GF-D8 (cell line): ENCODE data around the gene SERBP1.
A peak's percentile ranks its signal among the peaks of the same experiment; 100 is the strongest.
"Not testable (repeated sequence)": the region's sequence is repeated elsewhere in the genome, so short reads cannot be mapped to it uniquely, and the experiment has no call there.

Source experiments
- DNase-seq: peaks from one replicate; lab custom pipeline; 2025; lab: John Stamatoyannopoulos, UW

Gene SERBP1

DNA sequence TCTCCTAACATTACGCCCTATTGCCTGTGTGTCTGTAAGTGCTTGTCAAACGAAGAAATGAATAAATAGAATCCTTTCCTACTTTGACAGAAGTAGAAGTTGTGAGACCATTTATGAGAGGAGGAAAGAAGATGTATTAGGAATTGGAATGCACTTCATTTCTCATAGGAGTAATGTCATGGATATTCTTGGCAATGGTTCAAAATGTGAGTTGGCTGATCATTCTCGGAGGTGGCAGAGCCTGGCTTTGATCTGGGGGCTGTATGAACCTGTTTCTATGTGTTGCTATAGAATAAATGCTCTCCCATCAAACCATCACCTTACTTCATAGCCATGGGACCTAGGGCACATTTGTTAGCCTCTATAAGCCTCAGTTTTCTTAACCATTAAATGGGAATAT is 10.1 kb upstream of the SERBP1 start:
- DNase-seq, result no peak

DNA sequence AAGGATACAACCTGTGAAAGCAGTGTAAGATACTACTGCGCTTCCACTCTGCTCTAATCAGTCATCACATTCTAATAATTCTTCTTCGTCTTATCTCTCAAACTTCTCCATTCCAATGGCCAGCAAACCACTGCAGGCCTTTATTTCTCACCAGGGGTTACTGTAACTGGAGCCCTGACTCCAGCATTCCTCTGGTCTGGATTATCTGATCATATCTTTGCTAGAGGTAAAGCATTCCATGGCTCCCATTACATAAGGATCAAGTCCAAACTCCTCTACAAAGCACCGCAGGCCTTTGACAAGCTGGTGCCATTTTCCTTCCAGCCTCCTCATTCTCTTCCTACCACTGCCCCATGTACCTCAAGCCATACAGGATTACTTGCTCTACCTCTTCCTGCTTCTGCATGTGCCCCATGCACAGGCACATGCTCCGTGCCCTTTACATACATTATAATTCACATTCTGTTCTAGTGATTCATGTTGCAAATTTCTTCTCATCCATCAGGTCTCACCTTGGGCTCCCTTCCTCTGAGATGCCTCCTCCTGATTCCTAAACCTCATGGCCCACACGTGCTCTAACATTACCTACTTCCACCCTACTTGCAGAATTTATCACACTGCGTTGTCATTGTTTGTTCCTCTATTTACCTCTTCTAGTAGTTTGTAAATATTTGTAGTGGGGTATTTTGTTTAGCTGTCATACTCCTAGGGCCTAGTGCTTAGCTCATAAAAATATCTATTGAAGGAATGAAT is 9.3 kb upstream of the SERBP1 start:
- no peak for DNase-seq

DNA sequence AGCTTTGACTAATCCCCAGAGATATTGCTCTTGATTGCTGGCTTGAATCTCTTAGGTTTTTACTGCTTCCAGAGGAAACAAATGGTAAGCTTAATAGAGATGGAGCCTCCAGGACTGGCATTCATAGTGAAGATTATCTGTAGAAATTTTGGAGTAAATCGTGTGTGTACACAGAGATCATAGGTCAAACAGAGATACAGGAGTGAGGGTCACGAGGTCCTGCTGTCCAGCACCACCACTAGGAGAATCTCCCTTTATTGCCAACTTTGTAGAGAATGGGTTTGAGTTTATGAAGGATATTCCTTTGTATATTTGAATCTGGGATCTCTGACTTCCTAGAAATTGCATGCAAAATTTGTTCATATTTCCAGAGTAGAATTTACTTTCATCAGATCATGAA is 7.8 kb upstream of the SERBP1 start:
- DNase-seq, result no peak

GRCh38 chr1:67436511-67437055 is 6.4 kb upstream of the SERBP1 start:
- no peak for DNase-seq

DNA sequence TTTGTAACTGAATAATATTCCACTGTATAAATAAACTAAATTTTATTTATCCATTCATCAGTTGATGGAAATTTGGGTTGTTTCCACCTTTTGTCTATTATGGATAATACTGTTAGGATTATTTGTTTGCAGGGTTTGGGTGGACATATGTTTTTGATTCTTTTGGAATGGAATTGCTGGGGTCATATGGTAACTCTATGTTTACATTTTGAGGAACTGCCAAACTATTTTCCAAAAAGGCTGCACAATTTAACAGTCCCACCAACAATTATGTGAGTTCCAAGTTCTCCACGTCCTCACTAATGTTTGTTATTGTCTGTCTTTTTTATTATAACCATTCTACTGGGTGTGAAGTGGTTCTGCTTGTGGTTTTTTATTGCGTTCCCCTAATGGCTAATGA is 4.3 kb upstream of the SERBP1 start:
- DNase-seq, result no peak

- DNase-seq, result peak; percentile 79
Observed at GRCh38 chr1:67433837-67434236, 3.6 kb upstream of the SERBP1 start.

DNA sequence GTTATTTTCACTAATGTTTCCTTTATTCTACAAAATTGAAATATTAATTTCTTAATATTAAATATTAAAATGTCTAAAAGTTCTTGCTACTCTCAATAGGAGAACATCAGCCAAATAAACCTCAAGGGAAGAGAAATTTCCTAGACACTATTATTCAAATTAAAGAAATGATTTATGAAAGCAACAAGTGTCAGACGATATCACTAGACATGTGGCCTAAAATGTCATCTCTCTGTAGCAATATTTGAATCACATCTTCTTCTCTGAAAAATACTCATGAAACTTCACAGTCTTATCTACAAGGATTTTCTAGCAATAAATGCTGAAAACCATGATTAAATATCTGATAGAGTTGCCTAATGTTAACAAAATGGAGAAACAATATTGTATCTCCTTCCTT is 2.5 kb upstream of the SERBP1 start:
- DNase-seq, result no peak

GRCh38 chr1:67431869-67432578 is 1.8 kb upstream of the SERBP1 start:
- peak; percentile 18 for DNase-seq

GRCh38 chr1:67431156-67431765 is 1.1 kb upstream of the SERBP1 start:
- no peak for DNase-seq

DNA sequence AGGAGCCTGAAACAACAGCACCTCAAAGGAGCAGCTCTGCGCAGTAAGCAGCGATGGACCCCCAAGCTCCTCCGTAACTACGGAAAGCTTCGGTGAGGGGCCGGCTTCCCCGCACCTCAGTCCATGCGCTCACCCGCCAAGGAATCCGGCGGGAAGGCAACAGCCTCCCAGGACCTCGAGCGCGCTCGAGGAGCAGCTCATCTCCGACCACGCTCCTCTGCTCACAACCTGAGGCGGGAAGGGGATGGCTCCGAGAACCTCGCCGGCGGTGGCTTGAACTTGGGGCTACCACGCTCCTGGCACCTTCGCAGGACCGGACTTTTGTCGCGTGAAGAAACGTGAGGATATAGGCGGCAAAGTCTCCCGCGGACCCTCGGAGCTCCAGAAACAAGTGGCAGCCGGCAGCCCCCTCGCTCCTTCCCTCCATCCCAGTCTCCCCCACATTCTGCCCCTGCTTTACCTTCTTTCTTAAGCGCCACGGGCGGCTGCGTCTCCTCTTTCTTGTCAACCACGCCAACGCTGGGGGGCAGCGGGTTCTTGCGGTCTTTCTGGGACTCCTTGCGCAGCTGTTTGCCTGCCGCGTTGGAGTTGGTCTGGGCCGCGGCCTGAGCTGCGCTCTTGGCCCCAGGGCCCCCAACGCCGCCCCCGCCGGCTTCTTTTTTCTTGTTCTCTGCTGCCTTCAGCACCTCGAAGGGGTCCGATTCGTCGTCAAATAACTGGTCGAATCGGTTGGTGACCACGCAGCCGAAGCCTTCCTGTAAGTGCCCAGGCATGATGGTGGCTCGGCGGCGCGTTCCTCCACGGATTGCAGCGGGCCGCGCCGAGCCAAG is 459 bp downstream of the SERBP1 start:
- no peak for DNase-seq

- no peak for DNase-seq
Observed at GRCh38 chr1:67429011-67429527, 1.1 kb downstream of the SERBP1 start.

GRCh38 chr1:67427947-67428346 is 2.3 kb downstream of the SERBP1 start:
- DNase-seq, result no peak

DNA sequence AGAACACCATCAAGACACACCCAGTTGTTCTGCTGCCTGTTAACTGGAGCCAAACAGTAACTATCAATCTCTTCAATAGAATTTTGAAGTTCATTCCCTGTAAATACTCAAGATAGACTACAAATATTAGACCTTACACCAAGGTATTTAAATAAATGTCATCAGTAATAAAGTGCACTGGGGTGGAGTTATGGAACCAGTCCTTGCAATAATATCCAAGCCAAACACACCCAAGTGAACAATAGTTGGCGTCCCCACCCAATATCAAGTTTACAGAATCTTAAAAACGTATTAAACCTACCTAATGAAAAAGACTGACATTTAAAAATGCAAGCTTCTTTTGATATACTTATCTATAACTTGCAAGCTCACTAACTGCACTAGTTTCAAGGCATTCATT is 2.7 kb downstream of the SERBP1 start:
- no peak for DNase-seq

DNA sequence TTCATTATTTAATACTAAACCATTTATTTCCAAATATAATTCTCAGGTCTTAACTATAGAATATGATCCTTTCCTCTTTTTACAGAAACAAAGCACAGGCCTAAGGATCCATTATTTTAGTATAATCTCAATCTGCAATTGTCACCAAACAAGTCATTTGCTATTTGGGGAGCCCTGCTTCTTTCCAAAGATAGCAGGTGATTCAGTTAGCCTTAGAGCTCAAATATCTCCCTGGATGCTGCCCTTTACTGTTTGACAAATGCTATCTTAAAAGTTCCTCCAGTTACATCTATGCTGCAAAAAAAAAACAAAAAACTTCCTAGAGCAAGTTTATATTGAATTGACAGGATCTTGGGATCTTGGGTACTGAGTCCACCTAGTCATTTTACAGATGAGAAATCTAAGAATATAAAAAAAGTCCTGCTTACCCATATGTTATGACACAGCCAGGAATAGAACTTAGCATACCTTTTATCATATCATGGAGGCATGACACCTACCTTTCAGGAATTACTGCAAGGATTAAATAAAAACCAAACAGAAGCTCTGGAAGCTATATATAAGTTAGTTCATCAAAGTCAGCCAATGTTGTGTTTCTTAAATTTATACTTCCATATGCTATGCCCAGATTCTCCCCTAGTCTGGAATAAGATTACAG is 9.2 kb downstream of the SERBP1 start:
- no peak for DNase-seq

DNA sequence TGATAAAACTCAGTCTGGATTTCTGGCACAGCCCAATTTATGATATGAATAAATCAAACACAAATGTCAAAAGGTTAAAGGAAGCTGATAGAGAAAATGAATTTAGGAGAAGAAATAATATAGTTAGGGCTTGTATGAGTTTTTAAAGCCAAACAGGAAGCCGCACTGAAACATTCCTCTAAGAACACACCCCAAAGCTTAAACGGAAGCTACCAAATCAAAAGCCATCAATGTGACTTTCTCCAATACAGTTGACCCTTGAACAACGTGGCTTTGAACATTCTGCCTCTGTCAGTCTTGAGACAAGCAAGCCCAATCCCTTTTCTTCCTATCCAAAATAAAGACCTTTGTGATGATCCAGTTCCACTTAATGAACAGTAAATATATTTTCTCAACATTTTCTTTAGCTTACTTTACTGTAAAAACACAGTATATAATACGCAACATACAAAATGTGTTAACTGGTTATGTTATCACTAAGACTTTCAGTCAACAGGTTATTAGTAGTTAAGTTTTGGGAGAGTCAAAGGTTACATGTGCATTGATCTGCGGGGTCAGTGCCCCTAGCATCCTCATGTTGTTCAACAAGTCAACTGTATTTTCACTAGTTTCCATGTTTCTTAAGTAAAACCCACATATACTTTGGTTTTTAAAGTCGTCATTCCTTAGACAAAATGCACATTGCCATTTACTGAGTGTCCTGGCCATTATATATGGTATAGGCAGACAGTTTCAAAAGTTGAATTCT is 11.2 kb downstream of the SERBP1 start:
- DNase-seq, result no peak

DNA sequence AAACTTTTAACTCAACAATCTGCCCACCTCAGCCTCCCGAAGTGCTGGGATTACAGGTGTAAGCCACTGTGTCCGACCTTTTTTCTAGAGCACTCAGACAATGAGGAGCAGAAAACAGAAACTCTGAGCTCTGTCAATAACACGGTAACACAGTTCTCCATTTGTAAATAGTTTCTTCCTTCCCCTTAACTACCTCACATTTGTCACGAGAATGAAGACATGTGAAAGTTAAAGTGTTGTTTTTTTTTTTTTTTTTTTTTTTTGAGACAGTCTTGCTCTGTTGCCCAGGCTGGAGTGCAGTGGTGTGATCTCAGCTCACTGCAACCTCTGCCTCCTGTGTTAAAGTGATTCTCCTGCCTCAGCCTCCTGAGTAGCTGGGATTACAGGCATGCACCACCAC is 12.5 kb downstream of the SERBP1 start:
- not testable (repeated sequence) for DNase-seq

DNA sequence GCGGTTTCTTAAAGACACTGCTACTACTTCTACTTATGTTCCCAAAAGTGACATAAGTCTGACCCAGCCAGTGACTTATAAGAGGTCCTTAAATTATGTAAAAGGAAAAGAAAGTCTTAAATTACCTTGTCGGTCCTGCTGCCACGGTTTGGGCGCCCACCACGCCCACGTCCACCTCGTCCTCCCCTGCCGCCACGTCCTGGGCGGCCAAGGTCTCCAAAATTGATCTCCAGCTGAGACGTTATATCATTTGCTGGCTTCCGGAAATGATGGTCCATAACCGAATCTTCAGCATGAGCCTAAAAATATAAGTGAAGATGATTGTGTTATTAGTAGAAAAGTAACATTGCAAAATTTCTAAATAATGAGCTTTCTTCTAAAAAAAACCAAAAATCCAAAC is 15.2 kb downstream of the SERBP1 start:
- no peak for DNase-seq

DNA sequence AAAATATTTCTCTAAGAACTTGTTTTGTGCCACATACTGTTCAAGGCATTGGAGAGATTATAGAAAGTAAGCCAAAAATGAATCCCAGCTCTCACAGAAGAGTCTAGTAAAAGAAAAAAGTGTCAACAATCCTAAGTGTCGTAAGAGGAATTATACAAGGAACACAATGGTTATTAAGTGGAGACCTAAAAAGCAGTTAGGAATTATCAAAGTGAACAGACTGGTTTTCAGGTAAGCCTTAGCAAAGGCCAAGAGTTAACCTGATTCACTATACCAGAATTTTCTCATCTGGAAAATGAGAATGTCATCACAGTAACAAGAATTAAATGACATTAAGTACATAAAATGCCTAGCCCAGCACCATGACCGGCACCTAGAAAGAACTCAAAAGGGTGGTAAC is 15.6 kb downstream of the SERBP1 start:
- no peak for DNase-seq

DNA sequence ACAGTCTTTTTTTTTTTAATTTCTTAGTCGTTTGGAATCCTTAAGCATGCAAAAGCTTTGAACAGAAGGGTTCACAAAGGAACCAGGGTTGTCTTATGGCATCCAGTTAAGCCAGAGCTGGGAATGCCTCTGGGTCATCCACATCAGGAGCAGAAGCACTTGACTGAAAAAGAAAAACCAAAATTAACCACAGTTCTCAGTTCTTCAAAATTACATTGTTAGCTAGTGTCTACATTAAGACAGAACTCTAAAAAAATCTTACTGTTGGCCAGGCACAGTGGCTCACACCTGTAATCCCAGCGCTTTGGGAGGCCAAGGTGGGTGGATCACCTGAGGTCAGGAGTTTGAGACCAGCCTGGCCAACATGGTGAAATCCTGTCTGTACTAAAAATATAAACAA is 17.1 kb downstream of the SERBP1 start:
- not testable (repeated sequence) for DNase-seq

DNA sequence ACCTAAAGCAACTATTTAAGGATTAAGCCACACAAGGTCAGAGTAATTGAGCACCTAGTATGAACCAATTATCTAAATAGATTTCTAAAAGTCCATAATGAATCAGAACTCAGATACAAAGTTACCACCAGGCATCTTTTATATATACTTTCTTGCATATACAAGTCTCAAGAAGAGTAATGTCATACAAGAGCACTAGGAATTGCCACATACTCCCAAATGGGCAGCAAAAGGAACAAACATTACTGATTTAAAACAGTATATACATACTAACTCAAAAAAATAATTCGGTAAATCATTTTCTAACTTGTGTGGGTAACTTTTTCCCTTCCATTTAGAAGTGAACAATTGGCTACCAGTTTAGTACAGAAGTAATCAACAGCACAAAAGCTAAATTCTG is 22.1 kb downstream of the SERBP1 start:
- DNase-seq, result no peak

DNA sequence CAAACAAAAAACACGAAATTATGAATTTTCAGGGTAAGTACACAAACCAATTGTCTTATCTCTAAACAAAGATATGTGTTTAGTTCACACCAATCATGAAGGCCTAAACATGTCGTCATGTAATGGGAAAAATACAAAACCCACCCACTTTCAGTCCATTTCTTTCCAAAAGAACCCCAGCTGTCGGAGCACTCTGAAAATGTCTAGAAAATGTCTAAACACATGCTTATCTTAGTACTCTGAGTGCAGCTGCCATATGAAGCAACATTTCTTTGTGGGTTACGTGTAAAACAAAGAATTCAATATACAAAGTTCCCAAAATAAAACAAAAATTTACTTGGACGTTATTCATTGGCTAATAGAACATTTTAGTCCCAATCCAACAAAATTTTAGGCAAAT is 22.7 kb downstream of the SERBP1 start:
- no peak for DNase-seq
